Measurements from ENCODE around the gene TTC3.

DNA sequence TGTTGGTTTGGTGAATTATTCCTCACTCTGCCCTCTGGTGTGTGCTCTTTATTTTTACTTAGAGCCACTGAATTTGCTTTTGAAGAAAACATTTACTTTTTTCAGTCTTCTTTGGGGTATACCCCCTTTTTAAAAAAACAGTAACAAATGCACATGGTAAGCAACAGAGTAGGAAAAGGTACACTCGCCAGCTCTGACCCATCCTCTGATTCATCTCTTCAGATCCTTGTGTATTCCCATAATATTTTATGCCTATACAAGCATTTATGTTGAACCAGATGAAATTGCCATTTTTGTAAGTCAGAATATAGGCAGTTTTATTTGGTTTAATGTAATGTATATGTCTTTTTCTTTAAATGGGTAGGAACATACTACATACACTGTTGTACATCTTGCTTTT lies 28.3 kb downstream of the TTC3 start:
- TF ChIP-seq, protein P1, sequence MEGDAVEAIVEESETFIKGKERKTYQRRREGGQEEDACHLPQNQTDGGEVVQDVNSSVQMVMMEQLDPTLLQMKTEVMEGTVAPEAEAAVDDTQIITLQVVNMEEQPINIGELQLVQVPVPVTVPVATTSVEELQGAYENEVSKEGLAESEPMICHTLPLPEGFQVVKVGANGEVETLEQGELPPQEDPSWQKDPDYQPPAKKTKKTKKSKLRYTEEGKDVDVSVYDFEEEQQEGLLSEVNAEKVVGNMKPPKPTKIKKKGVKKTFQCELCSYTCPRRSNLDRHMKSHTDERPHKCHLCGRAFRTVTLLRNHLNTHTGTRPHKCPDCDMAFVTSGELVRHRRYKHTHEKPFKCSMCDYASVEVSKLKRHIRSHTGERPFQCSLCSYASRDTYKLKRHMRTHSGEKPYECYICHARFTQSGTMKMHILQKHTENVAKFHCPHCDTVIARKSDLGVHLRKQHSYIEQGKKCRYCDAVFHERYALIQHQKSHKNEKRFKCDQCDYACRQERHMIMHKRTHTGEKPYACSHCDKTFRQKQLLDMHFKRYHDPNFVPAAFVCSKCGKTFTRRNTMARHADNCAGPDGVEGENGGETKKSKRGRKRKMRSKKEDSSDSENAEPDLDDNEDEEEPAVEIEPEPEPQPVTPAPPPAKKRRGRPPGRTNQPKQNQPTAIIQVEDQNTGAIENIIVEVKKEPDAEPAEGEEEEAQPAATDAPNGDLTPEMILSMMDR (IDR thresholded peaks at IDR 0.05 in 2 of 3, conservative IDR thresholded peaks at IDR 0.05 in 1 of 3; ENCODE audit: borderline replicate concordance in 1 of 3, insufficient read depth in 1 of 3, low read depth in 2 of 3, low read length in 2 of 3): no peak
- TF ChIP-seq POLR2A (IDR thresholded peaks at IDR 0.05; ENCODE audit: borderline replicate concordance, extremely low read depth, insufficient read depth, insufficient read length): no peak
- TF ChIP-seq SIN3A (IDR thresholded peaks at IDR 0.05; ENCODE audit: low read depth): no peak
- no peak for TF ChIP-seq ZFX (IDR thresholded peaks at IDR 0.05)
- TF ChIP-seq, protein P2, sequence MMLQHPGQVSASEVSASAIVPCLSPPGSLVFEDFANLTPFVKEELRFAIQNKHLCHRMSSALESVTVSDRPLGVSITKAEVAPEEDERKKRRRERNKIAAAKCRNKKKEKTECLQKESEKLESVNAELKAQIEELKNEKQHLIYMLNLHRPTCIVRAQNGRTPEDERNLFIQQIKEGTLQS (IDR thresholded peaks at IDR 0.05): no peak
- TF ChIP-seq POLR2AphosphoS5 (IDR thresholded peaks at IDR 0.05; ENCODE audit: low read depth, low read length): no peak
- no peak for TF ChIP-seq EZH2 (IDR thresholded peaks at IDR 0.05)
- no peak for TF ChIP-seq JUND (IDR thresholded peaks at IDR 0.05)
- TF ChIP-seq EZH2phosphoT487 (IDR thresholded peaks at IDR 0.05; ENCODE audit: borderline replicate concordance): no peak
- TF ChIP-seq, protein P3, sequence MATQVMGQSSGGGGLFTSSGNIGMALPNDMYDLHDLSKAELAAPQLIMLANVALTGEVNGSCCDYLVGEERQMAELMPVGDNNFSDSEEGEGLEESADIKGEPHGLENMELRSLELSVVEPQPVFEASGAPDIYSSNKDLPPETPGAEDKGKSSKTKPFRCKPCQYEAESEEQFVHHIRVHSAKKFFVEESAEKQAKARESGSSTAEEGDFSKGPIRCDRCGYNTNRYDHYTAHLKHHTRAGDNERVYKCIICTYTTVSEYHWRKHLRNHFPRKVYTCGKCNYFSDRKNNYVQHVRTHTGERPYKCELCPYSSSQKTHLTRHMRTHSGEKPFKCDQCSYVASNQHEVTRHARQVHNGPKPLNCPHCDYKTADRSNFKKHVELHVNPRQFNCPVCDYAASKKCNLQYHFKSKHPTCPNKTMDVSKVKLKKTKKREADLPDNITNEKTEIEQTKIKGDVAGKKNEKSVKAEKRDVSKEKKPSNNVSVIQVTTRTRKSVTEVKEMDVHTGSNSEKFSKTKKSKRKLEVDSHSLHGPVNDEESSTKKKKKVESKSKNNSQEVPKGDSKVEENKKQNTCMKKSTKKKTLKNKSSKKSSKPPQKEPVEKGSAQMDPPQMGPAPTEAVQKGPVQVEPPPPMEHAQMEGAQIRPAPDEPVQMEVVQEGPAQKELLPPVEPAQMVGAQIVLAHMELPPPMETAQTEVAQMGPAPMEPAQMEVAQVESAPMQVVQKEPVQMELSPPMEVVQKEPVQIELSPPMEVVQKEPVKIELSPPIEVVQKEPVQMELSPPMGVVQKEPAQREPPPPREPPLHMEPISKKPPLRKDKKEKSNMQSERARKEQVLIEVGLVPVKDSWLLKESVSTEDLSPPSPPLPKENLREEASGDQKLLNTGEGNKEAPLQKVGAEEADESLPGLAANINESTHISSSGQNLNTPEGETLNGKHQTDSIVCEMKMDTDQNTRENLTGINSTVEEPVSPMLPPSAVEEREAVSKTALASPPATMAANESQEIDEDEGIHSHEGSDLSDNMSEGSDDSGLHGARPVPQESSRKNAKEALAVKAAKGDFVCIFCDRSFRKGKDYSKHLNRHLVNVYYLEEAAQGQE (IDR thresholded peaks at IDR 0.05; ENCODE audit: low read depth): no peak
- TF ChIP-seq, protein P4, sequence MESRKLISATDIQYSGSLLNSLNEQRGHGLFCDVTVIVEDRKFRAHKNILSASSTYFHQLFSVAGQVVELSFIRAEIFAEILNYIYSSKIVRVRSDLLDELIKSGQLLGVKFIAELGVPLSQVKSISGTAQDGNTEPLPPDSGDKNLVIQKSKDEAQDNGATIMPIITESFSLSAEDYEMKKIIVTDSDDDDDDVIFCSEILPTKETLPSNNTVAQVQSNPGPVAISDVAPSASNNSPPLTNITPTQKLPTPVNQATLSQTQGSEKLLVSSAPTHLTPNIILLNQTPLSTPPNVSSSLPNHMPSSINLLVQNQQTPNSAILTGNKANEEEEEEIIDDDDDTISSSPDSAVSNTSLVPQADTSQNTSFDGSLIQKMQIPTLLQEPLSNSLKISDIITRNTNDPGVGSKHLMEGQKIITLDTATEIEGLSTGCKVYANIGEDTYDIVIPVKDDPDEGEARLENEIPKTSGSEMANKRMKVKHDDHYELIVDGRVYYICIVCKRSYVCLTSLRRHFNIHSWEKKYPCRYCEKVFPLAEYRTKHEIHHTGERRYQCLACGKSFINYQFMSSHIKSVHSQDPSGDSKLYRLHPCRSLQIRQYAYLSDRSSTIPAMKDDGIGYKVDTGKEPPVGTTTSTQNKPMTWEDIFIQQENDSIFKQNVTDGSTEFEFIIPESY (IDR thresholded peaks at IDR 0.05; ENCODE audit: extremely low read depth, insufficient replicate concordance, low read length): no peak
- no peak for TF ChIP-seq YY1 (IDR thresholded peaks at IDR 0.05; ENCODE audit: extremely low read depth, insufficient replicate concordance, low read depth, low read length)
- no peak for TF ChIP-seq SRF (IDR thresholded peaks at IDR 0.05; ENCODE audit: low read depth)

All from HCT116 (cell line).